Psoas muscle (tissue), 8 donors: ENCODE results near the gene FANCI. TPM values are rescaled to one million over a fixed set of nuclear protein-coding genes. Genes with fewer than 3 reads are reported as not detected.
A peak's percentile ranks its signal among the peaks of the same experiment; 100 is the strongest.

Source experiments
- ATAC-seq, 4 donors: fragments of 200-7000 bp; cut with Tn5 transposase; one replicate each; pipeline ENCODE4 v1.9.1; 2020; ENCODE audit warnings: moderate library complexity in 3 of 4, mild to moderate bottlenecking in 2 of 4
- DNase-seq, 2 donors: peaks; one replicate each; pipeline ENCODE4 v3.0.0-alpha.2; 2020
- H3K27ac ChIP-seq: fragments of 200-600 bp; one replicate; pipeline ENCODE4 v1.8.0; 2022
- H3K27me3 ChIP-seq, 3 donors: fragments of 200-600 bp in 1 of 3; one replicate each; pipeline versions ENCODE4 v1.6.1 to v1.8.0; 2013 to 2022; ENCODE audit warnings: low read length in 2 of 3, mild to moderate bottlenecking in 2 of 3, moderate library complexity in 1 of 3; ENCODE audit not compliant: insufficient read depth in 3 of 3
- H3K36me3 ChIP-seq, 2 donors: fragments of 200-600 bp in 1 of 2; one replicate each; pipeline versions ENCODE4 v1.6.1 to v1.8.0; 2013 to 2022; ENCODE audit warnings: low read depth in 1 of 2, mild to moderate bottlenecking in 1 of 2, moderate library complexity in 1 of 2; ENCODE audit not compliant: insufficient read depth in 1 of 2
- H3K4me1 ChIP-seq: fragments of 200-600 bp; one replicate; pipeline ENCODE4 v1.8.0; 2022
- H3K4me3 ChIP-seq: fragments of 200-600 bp; one replicate; pipeline ENCODE4 v1.8.0; 2022; ENCODE audit warnings: mild to moderate bottlenecking
- H3K9me3 ChIP-seq: fragments of 200-600 bp; one replicate; pipeline ENCODE4 v1.8.0; 2022
- CTCF ChIP-seq: fragments of 200-600 bp; IDR thresholded peaks from one replicate; pipeline ENCODE4 v1.8.0; 2022; ENCODE audit warnings: antibody characterized with exemption
- WGBS, 3 donors: extraction: QIAGEN DNeasy Blood & Tissue Kit; methylation state at CpG; one replicate each; pipeline versions ENCODE4 v1.1.6 to v1.1.7; 2013; 5-methylcytosine and 5-hydroxymethylcytosine counted together
- intact Hi-C, 2 donors: fragments of 100-400 bp; cut with DNase I; formaldehyde crosslinking; loops; one replicate each; pipeline versions ENCODE4 v1.11.0 to v1.14.2; 2022
- polyA plus RNA-seq, 3 donors: library from polyadenylated mRNA; stranded (reverse); fragments of 200-250 nt; gene quantifications; one replicate each; pipeline ENCODE4 v1.2.3, GENCODE V29; 2013
- total RNA-seq, 4 donors: library from RNA; stranded (reverse); fragmentation: NEBNext Ultra II Directional in 2 of 4; extraction: Animal tissue kit (Norgen Biotek cat#: 25700) in 2 of 4; gene quantifications; one replicate each; pipeline versions ENCODE4 v1.2.1 to v1.2.4, GENCODE V29; 2021 to 2023
- donor health status: healthy with polysubstance abuse.
- donor health status: DM: no; HTN: no; CAD: no; lungs with moderate emphysema.
- donor health status: Bipolar disorder and iron deficiency.
- donor health status: healthy.
- donor health status: DM: yes; HTN: yes; CAD: no.
- donor health status: DM: no; HTN: no; CAD: no.
- donor health status: DM: no; HTN: no; CAD: no.
- donor health status: DM: yes; HTN: yes; CAD: no.

Gene FANCI
- total and polyA plus RNA-seq, 7 donors = 0.48 to 2.3 (median 0.82) TPM

DNA sequence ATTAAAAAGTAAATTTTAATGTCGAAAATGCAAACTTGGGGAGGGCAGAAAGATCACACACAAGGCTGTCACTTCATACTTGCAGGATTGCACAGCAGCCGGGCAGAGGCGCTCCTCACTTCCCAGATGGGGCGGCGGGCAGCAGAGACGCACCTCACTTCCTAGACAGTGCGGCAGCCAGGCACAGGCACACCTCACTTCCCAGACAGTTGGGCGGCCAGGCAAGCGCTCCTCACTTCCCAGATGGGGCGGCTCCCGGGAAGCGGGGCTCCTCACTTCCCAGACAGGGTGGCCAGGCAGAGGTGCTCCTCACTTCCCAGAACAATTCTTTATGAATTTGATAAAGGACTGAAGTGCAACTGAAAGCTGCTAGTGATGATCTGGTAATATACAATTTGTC, 43.6 kb upstream of the FANCI start:
- Histone ChIP-seq H3K36me3 (peaks cover 0 to 64% of the 10 kb centered on the region in 2 donors), H3K9me3 (no peaks in the 10 kb centered on the region), H3K4me1 (no peaks in the 10 kb centered on the region), H3K4me3 (no peak overlapping the region), H3K27me3 (no peaks in the 10 kb centered on the region), H3K27ac (no peak overlapping the region)
- TF ChIP-seq CTCF = no peak
- DNase-seq = no peak
- ATAC-seq = no peak
- 83 to 90% (median 84%) methylated on average over 12 of the region's 12 CpGs for whole genome bisulfite sequencing, 3 donors
- intact Hi-C loops = loop anchor here in 1 of 2 donors (10.0 kb wide), 1 partner anchor 235 kb away; no protein-coding TSS in a partner anchor

GRCh38 chr15:89201465-89202005, 42.2 kb upstream of the FANCI start:
- 89 to 93% (median 91%) methylated on average over 20 of the region's 20 CpGs for WGBS, 3 donors
- no peaks in the 10 kb centered on the region for H3K4me1 ChIP-seq
- no peak overlapping the region for H3K4me3 ChIP-seq
- H3K27me3 ChIP-seq = no peaks in the 10 kb centered on the region
- ATAC-seq (no peak), DNase-seq (no peak)
- no peak for TF ChIP-seq CTCF
- peaks cover 0 to 50% of the 10 kb centered on the region in 2 donors for H3K36me3 ChIP-seq
- H3K9me3 ChIP-seq = no peaks in the 10 kb centered on the region
- intact Hi-C loops = loop anchor here in 1 of 2 donors (10.0 kb wide), 1 partner anchor 233 kb away; no protein-coding TSS in a partner anchor
- no peak overlapping the region for H3K27ac ChIP-seq

DNA sequence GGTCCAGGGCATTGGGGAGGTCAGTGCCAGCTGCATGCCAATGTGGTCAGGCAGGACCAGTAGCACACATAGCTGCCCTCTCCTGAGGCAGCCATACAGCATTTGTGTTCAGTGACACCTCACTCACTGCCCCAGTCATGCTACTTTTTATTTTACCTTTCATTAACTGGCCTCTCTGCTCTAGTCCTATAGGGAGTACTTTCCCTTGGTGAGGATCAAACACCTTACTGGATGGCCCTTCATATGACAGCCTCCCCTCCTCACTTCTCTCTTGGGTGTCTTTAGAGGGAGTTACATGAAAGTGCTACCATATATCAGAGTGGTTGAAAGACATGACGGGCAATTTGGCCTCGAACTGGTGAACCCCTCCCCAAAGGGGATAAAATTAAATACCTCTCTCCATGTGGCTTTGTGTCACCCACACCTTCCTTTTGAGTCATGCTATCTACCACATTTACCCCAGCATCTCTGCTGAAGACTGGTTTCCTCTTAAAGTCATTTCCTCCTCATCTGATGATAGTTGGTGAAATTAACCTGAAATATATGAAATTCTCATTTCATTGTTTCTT, 40.0 kb upstream of the FANCI start:
- WGBS, 3 donors = 39 to 58% (median 40%) methylated on average over 2 of the region's 2 CpGs
- intact Hi-C loops = loop anchor here in 1 of 2 donors (10.0 kb wide), 1 partner anchor 231 kb away; no protein-coding TSS in a partner anchor
- Histone ChIP-seq H3K9me3 (no peaks in the 10 kb centered on the region), H3K27me3 (no peaks in the 10 kb centered on the region), H3K4me1 (peaks cover 4% of the 10 kb centered on the region), H3K36me3 (peaks cover 0 to 28% of the 10 kb centered on the region in 2 donors), H3K4me3 (no peak overlapping the region), H3K27ac (no peak overlapping the region)
- DNase-seq (no peak), ATAC-seq (peak in 2 of 4 donors; percentile 31)
- TF ChIP-seq CTCF = no peak

DNA sequence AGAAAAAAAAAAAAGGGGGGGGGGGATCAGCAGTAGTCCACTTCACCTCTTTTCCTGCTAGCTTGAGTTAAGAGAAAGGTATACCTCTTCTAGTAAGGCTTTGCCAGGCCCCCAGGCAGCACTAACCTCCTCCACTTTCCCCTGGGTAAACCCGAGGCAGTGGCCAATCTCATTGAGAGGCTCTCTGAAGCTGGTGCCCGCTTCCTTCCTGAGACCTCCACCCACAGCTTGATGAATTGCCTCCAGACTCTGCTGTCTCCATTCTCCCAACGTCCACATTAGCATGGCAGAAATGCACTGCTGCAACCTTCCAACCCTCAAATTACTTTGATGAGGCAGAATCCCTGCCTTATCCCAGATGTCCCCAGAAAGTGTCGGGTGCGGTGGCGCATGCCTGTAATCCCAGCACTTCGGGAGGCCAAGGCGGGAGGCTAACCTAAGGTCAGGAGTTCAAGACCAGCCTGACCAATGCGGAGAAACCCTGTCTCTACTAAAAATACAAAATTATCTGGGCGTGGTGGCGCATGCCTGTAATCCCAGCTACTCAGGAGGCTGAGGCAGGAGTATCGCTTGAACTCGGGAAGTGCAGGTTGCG, 37.7 kb upstream of the FANCI start:
- no peak overlapping the region for H3K27ac ChIP-seq
- H3K36me3 ChIP-seq = peaks cover 0 to 5% of the 10 kb centered on the region in 2 donors
- intact Hi-C loops = loop anchor here (5.0 to 10.0 kb wide), 3 partner anchors 96 to 229 kb away; no protein-coding TSS in a partner anchor
- 75 to 79% (median 75%) methylated on average over 14 of the region's 14 CpGs for WGBS, 3 donors
- DNase-seq (no peak), ATAC-seq (peak in 3 of 4 donors; percentile 8 to 22 (median 17))
- no peaks in the 10 kb centered on the region for H3K27me3 ChIP-seq
- H3K4me3 ChIP-seq = no peak overlapping the region
- H3K4me1 ChIP-seq = peaks cover 4% of the 10 kb centered on the region
- TF ChIP-seq CTCF = no peak
- no peaks in the 10 kb centered on the region for H3K9me3 ChIP-seq
